ENCODE results near the gene NUP210L.
A peak's percentile ranks its signal among the peaks of the same experiment; 100 is the strongest.

Gene NUP210L

GRCh38 chr1:153995202-153995601, 159.7 kb downstream of the NUP210L start:
- TF ChIP-seq GATA2 (IDR thresholded peaks at IDR 0.05; ENCODE audit: low read depth, low read length) (no peak), GATA3 (IDR thresholded peaks at IDR 0.05; ENCODE audit: low read depth, low read length) (no peak)

GRCh38 chr1:153991806-153992205, 163.1 kb downstream of the NUP210L start:
- TF ChIP-seq GATA2 (IDR thresholded peaks at IDR 0.05; ENCODE audit: low read depth, low read length) = no peak
- TF ChIP-seq GATA3 (IDR thresholded peaks at IDR 0.05; ENCODE audit: low read depth, low read length) = no peak

- TF ChIP-seq GATA2 (IDR thresholded peaks at IDR 0.05; ENCODE audit: low read depth, low read length) (no peak; the same call in 1 of the 2 replicates), GATA3 (IDR thresholded peaks at IDR 0.05; ENCODE audit: low read depth, low read length) (no peak)
Observed at GRCh38 chr1:153991151-153991630, 163.7 kb downstream of the NUP210L start.

- TF ChIP-seq GATA3 (IDR thresholded peaks at IDR 0.05; ENCODE audit: low read depth, low read length) = no peak
- TF ChIP-seq GATA2 (IDR thresholded peaks at IDR 0.05; ENCODE audit: low read depth, low read length) = peak; percentile 34
Observed at GRCh38 chr1:153990468-153991150, 164.3 kb downstream of the NUP210L start, which contains the start of gene RPS27. TSS of gene RPS27 (plus strand) at chr1:153990762. CDS start at chr1:153990797, 35 bp downstream.

- no peak for TF ChIP-seq GATA3 (IDR thresholded peaks at IDR 0.05; ENCODE audit: low read depth, low read length)
- no peak for TF ChIP-seq GATA2 (IDR thresholded peaks at IDR 0.05; ENCODE audit: low read depth, low read length)
Observed at GRCh38 chr1:153987621-153988020, 167.3 kb downstream of the NUP210L start.

GRCh38 chr1:153985941-153986761, 168.7 kb downstream of the NUP210L start, which contains the start of gene RAB13:
TSS of gene RAB13 (minus strand) at chr1:153986339. CDS start at chr1:153986236, 103 bp downstream.
- no peak for TF ChIP-seq GATA3 (IDR thresholded peaks at IDR 0.05; ENCODE audit: low read depth, low read length)
- no peak for TF ChIP-seq GATA2 (IDR thresholded peaks at IDR 0.05; ENCODE audit: low read depth, low read length)

- no peak for TF ChIP-seq GATA3 (IDR thresholded peaks at IDR 0.05; ENCODE audit: low read depth, low read length)
- TF ChIP-seq GATA2 (IDR thresholded peaks at IDR 0.05; ENCODE audit: low read depth, low read length) = no peak
Observed at GRCh38 chr1:153985341-153985912, 169.4 kb downstream of the NUP210L start.

GRCh38 chr1:153984123-153984894, 170.6 kb downstream of the NUP210L start:
- TF ChIP-seq GATA3 (IDR thresholded peaks at IDR 0.05; ENCODE audit: low read depth, low read length) = no peak
- no peak for TF ChIP-seq GATA2 (IDR thresholded peaks at IDR 0.05; ENCODE audit: low read depth, low read length)

GRCh38 chr1:153978274-153978909, 176.5 kb downstream of the NUP210L start:
- TF ChIP-seq GATA3 (IDR thresholded peaks at IDR 0.05; ENCODE audit: low read depth, low read length) (no peak), GATA2 (IDR thresholded peaks at IDR 0.05; ENCODE audit: low read depth, low read length) (no peak)

- TF ChIP-seq GATA3 (IDR thresholded peaks at IDR 0.05; ENCODE audit: low read depth, low read length) (no peak), GATA2 (IDR thresholded peaks at IDR 0.05; ENCODE audit: low read depth, low read length) (no peak)
Observed at GRCh38 chr1:153977250-153978240, 177.3 kb downstream of the NUP210L start, which contains the start of gene JTB. TSS of gene JTB (minus strand) at chr1:153977674. CDS start at chr1:153977252, 422 bp downstream.

GRCh38 chr1:153976819-153977249, 178.0 kb downstream of the NUP210L start:
- no peak for TF ChIP-seq GATA3 (IDR thresholded peaks at IDR 0.05; ENCODE audit: low read depth, low read length)
- TF ChIP-seq GATA2 (IDR thresholded peaks at IDR 0.05; ENCODE audit: low read depth, low read length) = peak; percentile 76

- TF ChIP-seq GATA3 (IDR thresholded peaks at IDR 0.05; ENCODE audit: low read depth, low read length) (no peak), GATA2 (IDR thresholded peaks at IDR 0.05; ENCODE audit: low read depth, low read length) (no peak)
Observed at GRCh38 chr1:153973525-153973924, 181.3 kb downstream of the NUP210L start.
